GM12872 (cell line): ENCODE measurements around the gene CYBA.

Experiments
- TF ChIP-seq, protein P1 (sequence below): IDR thresholded peaks from 3 replicates; pipeline ENCODE4 v1.5.1; 2011; ENCODE audit warnings: low read depth, mild to moderate bottlenecking, low read length, moderate library complexity; ENCODE audit not compliant: insufficient read depth

CYBA gene

GRCh38 chr16:88596483-88596882, 54.4 kb downstream of the CYBA start:
- TF ChIP-seq, protein P1, sequence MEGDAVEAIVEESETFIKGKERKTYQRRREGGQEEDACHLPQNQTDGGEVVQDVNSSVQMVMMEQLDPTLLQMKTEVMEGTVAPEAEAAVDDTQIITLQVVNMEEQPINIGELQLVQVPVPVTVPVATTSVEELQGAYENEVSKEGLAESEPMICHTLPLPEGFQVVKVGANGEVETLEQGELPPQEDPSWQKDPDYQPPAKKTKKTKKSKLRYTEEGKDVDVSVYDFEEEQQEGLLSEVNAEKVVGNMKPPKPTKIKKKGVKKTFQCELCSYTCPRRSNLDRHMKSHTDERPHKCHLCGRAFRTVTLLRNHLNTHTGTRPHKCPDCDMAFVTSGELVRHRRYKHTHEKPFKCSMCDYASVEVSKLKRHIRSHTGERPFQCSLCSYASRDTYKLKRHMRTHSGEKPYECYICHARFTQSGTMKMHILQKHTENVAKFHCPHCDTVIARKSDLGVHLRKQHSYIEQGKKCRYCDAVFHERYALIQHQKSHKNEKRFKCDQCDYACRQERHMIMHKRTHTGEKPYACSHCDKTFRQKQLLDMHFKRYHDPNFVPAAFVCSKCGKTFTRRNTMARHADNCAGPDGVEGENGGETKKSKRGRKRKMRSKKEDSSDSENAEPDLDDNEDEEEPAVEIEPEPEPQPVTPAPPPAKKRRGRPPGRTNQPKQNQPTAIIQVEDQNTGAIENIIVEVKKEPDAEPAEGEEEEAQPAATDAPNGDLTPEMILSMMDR: no peak

DNA sequence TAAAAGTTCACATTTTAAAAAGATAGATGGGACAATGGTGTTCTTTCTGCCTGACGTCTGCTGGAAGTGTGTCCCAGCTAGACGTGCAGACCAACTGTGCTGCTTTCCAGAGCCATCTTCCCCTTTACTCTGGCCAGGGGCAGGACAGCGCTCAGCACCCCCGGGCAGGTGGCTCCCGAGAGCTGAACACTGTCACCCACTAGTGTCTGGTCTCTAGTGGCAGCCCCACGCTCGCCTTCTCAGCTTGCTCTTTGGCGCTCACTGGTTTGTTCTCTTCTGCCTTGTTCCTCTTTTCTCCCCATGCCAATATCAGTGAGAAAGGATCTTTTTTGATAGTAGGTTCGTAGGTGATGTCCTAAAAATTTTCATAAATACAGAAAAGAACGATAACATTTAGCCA, 54.9 kb downstream of the CYBA start:
- TF ChIP-seq, protein P1: no peak

DNA sequence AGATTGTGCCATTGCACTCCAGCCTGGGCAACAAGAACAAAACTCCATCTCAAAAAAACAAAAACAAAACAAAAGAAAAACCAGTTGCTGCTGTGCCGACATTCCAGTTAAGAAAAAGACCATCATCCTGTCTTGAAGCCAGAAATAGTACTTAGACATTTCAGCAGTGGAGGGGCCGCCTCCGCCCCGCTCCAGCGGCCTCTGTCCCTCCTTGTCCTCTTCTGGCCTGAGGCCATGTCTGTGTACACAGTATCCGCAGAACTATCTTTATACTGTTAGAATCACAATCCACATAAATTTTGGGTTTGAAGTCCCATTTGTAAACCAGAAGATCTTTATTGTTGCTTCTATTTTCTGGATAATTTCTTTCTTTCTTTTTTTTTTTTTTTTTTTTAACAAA, 55.8 kb downstream of the CYBA start:
- TF ChIP-seq, protein P1: no peak

- TF ChIP-seq, protein P1: no peak
These were observed 56.9 kb downstream of the CYBA start for GRCh38 chr16:88593910-88594309.

DNA sequence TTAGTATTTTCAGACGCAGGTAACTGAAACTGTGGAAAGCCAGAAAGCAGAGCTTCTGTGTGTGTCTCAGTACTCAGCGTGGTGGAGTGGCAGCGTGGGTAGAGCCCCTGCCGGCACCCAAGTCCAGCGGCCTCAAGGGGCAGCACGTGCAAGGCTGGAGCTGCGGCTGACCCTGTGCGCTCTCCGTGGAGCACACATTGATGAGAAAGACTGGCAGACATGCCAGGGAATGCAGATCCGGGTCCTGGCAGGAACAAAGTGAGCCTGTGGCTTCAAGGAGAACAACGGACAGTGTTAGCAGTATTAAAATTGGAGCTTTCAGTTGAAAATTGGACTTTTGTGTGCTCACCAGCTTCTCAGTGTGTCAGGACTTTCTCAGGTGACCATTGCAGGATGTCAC, 57.4 kb downstream of the CYBA start:
- TF ChIP-seq, protein P1: no peak
